T-helper 2 cell treated with Interferon-gamma antibody and Interleukin-4, amounts not matched to agents 5 μg/mL and 100 μg/mL, for 36 hours (primary cell): ENCODE data around the gene PPP1R36.

Experiments used
- DNase-seq: peaks from one replicate; pipeline ENCODE4 v3.0.0; 2021; ENCODE audit warnings: low spot score
- H3K27ac Mint-ChIP-seq: one replicate; pipeline ENCODE4 v1.8.0; 2021; ENCODE audit warnings: mild to moderate bottlenecking, mixed read lengths
- H3K27me3 Mint-ChIP-seq: one replicate; pipeline ENCODE4 v1.8.0; 2021; ENCODE audit warnings: low read depth, mixed read lengths
- H3K36me3 Mint-ChIP-seq: one replicate; pipeline ENCODE4 v1.8.0; 2021; ENCODE audit warnings: low read depth, mixed read lengths
- H3K4me1 Mint-ChIP-seq: one replicate; pipeline ENCODE4 v1.8.0; 2021; ENCODE audit warnings: low read depth, mixed read lengths
- H3K4me3 Mint-ChIP-seq: one replicate; pipeline ENCODE4 v1.8.0; 2022; ENCODE audit warnings: mild to moderate bottlenecking, moderate library complexity, mixed read lengths
- H3K9me3 Mint-ChIP-seq: one replicate; pipeline ENCODE4 v1.8.0; 2021; ENCODE audit warnings: mixed read lengths

PPP1R36 gene, protein sequence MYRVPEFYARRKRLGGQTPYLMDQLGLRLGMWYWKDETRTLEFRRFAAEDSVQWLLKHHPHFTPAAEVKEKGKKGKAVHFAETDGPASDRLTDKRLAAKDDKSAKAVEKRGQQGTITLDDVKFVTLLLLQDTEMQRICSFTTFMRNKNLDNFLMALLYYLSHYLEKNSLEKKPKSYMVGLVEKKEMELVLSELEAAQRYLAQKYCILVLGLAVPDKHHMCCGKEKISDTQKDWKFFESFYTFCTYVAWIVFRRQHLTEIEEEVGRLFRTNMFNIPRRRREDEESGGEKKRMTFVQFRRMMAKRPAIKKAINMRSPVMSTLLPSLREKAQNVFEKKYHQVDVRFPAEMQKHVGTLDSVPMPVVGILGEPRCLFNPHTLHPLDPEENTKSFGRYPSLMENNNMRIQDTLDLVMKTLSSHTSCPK

DNA sequence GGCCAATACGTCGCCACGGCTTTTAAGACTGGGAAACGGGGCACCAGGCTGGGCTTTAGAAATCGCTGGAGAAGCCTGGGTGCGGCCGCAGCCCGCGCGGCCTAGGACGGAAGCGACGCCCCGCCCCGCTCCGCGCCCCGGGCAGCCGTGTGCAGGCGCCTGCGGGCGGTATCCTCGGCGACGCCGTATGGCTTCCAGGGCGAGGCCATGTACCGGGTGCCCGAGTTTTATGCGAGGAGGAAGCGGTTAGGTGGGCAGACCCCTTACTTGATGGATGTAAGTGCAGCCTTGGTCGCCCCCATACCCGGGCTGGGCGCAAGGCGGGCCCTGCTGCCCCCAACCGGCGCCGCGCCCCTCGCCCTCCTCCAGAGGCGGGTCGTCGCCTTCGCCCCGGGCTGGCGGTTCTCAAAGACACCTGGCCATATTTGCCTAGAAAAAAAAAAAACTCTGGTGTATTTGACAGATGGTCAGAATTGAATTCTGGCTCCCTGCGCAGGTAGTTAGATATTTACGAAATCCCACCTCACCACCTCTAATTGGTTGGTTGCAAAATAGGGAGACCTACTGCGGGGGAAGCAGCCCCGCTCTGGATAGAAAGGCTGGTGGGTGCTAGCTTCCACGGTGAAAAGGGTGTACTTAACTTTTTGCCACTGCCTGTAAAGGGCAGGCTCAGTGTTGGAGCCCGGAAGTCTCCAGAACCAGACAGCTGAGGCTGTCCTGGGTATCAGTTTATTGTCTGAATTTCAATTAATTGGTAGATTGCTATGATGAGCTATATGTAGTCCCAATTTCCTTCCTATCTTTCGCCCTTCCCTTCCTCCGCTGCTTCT lies at the start of gene PPP1R36:
PPP1R36 (plus strand) TSS at position 171 of the 830 bp plus-strand sequence; CDS start at position 208, 37 bp downstream.
- peak; percentile 39 for DNase-seq
- Mint-ChIP-seq H3K4me3 (peak within 1 kb of the TSS; percentile 77), H3K9me3 (no peaks in the 10 kb centered on the region), H3K27ac (no peak within 1 kb of the TSS), H3K27me3 (peaks cover 46% of the 10 kb centered on the region), H3K4me1 (peaks cover 14% of the 10 kb centered on the region), H3K36me3 (no peaks in the 10 kb centered on the region)

DNA sequence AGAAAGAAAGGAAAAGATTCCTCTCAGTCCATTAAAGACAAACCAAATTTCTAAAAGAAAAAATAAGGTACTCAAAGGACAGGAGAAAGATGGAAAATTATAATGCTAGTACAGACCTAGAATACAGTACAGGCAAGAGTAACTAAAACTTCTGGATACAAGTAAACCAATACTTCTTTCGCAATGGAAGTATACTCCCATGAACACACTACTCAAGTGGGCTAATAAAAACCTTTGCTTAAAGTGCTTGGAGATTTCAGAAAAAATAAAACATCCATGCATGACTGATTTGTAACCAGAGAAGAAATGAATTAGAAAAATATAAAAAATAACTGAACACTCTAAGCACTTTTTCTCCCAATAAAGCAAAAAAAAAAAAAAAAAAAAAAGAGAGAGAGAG lies 49.7 kb upstream of the PPP1R36 start:
- H3K27ac Mint-ChIP-seq = peak overlapping the region; percentile 79
- H3K36me3 Mint-ChIP-seq = peaks cover 45% of the 10 kb centered on the region
- DNase-seq = no peak
- peak overlapping the region; percentile 97 for H3K4me3 Mint-ChIP-seq
- peaks cover 40% of the 10 kb centered on the region for H3K4me1 Mint-ChIP-seq
- H3K9me3 Mint-ChIP-seq = no peaks in the 10 kb centered on the region
- H3K27me3 Mint-ChIP-seq = peaks cover 1% of the 10 kb centered on the region

DNA sequence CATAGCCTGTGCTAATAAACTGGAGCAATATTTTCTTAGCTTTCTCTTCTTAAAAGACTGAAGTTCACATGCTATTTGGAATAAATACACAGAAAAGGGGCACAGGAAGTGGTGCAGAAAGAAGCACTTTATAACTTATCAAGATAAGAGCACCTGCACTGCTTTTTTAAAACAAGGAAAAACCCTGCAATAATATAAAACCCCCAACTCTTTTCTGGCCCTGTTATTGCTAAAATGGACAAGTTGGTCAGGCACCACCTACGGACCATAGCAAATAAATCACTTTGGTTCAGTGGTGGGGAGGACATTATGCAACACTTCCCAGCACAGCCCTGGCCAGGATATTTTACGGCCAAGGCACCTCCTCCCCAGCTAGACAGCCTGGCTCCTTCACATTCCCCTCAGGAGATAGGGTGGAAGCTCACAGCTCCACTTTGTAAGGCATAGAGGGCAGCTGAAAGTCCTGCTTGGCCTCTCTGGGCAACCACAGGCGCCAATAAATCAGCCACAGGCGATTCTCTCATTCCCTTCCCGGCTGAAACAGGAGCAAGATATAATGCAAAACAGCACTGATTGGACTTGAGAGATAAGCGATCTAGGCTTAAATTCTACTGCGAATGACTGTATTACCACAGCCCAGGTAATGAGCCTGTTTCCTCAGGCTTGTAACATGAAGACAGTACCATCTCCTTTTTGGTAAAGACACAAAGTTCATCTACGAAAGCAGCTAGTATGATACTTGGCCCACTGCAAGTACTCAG lies 48.2 kb upstream of the PPP1R36 start:
- Mint-ChIP-seq H3K36me3 (peaks cover 48% of the 10 kb centered on the region), H3K27me3 (peaks cover 2% of the 10 kb centered on the region), H3K4me1 (peaks cover 44% of the 10 kb centered on the region), H3K9me3 (no peaks in the 10 kb centered on the region), H3K27ac (peak overlapping the region; percentile 98), H3K4me3 (peak overlapping the region; percentile 97)
- DNase-seq = no peak

DNA sequence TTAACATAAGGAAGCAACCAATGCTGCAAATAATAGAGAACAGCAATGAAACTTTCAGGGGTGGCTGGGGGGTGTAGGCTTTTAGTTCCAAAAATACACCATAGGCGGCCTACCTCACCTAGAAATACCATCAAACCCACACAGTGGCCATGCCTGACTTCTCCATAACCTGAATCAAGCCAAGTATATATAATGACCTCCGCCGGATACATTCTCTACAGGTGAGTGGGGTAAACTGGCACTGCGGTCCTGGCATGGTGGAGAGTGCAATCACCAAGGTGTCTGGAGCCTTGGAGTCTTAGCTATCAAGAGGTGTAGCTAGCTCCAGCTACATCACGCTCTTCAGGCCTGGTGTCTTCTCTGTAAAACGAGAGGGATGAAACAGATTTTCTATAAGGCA lies 47.3 kb upstream of the PPP1R36 start:
- Mint-ChIP-seq H3K9me3 (no peaks in the 10 kb centered on the region), H3K27ac (peak overlapping the region; percentile 98), H3K27me3 (peaks cover 2% of the 10 kb centered on the region), H3K4me1 (peaks cover 44% of the 10 kb centered on the region), H3K4me3 (peak overlapping the region; percentile 97), H3K36me3 (peaks cover 51% of the 10 kb centered on the region)
- no peak for DNase-seq

DNA sequence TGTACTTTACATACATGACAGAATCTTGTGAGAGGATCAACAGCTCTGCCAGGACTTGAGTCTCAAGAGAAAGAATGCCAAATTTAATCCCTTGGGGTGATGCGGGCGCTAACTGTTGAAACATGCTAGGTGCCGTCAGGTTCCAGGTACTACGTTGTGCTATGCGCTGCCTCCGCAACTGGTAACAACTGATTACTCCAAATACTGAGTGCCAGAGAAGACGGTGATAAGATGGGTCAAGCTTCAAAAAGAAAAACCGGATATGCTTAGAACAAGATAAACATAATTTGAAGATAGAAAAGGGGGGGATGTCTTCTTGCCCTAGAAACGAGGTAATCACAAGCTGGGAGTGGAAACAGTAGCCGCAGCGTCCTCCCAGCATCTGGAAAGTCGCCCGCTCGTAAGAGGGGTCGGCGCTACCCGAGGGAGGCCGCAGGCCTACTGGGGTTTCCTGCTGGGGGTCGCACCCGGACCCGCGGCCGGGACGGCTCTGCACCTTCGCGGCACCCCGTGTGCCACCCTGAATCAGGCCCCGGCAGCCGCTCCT lies 46.8 kb upstream of the PPP1R36 start:
- Mint-ChIP-seq H3K4me3 (peak overlapping the region; percentile 97), H3K27ac (peak overlapping the region; percentile 98), H3K4me1 (peaks cover 46% of the 10 kb centered on the region), H3K27me3 (peaks cover 2% of the 10 kb centered on the region), H3K9me3 (no peaks in the 10 kb centered on the region), H3K36me3 (peaks cover 50% of the 10 kb centered on the region)
- no peak for DNase-seq

DNA sequence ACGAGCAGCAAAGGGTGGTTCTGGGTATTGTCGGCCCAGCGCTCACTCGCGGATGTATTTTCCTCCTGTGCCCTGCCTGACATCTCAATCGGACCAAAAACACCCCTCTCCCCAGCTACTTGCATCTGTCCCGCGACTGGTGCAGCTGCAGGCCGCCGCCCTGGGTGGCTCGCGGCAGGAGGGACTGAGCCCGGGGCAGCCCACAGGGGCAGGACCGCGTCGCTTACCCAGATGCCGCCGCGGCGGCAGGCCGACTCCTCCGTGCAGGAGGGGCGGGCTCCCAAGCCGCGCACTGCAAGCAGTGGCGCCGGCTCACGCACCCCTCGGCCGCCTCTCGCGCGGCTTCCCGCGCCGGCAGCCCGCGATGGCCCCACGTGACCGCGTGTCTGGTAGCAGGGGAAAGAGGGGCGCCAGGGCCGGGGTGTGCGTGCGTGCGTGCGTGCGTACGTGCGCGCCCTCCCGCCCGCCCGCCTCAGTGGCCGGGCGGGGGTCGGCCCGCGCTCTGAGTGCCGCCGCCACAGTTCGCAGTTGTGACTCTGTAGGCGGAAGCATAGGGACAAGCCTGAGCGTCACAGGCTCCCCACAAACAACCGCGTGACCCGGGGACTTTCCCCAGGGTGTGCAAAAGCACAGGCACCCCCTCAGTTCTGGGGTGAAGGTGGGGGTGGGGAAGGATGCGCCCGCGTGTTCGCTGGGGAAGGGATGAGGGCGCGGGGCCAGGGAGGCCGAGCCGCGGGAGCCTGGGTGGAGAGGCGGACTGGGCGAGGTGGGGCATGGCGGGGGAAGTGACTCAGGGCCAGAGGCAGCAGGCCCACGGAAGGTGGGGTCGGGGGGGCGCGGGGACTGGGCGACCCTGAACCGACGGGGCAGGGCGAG lies 46.1 kb upstream of the PPP1R36 start, which contains the start of gene ZBTB25:
ZBTB25 (minus strand) TSS at position 405 of the 876 bp plus-strand sequence. CDS start 13,305 bp downstream, outside the sequence.
- H3K4me3 Mint-ChIP-seq = peak within 1 kb of the TSS; percentile 97
- peak within 1 kb of the TSS; percentile 99 for H3K27ac Mint-ChIP-seq
- peaks cover 52% of the 10 kb centered on the region for H3K4me1 Mint-ChIP-seq
- H3K27me3 Mint-ChIP-seq = peaks cover 2% of the 10 kb centered on the region
- peaks cover 48% of the 10 kb centered on the region for H3K36me3 Mint-ChIP-seq
- peak; percentile 94 for DNase-seq
- H3K9me3 Mint-ChIP-seq = no peaks in the 10 kb centered on the region

DNA sequence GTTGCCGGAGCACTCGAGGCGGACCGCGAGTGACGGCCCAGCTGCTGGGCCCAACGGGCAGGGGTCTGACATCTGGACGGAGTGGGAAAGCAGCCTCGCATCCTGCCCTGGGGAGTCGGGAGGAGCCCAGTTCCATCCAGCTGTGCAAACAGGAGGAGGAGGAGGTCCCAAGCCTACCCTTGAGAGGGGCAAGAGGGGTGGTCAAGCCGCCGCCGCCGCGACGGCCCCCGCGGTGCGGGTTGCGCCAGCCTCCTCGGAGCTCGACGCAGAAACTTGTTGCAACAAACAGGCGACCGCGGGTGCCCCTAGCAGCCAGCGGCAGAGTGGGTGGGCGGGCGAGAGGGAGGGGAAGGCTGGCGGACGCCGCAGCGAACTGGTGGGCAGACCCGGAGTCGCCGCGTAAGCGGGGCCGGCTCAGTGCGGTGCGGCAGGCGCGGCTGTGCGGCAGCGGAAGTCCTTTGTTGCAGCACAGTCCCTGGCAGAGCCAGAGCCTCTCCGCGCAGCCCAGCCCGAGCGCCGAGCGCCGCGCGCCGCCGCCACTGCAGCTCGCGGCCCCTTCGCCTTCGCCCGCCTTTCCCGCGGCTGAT lies 45.4 kb upstream of the PPP1R36 start, which contains the start of gene ZBTB1:
ZBTB1 (plus strand) TSS at position 461 of the 587 bp plus-strand sequence. CDS start 16,735 bp downstream, outside the sequence.
- peaks cover 59% of the 10 kb centered on the region for H3K4me1 Mint-ChIP-seq
- peak within 1 kb of the TSS; percentile 100 for H3K27ac Mint-ChIP-seq

DNA sequence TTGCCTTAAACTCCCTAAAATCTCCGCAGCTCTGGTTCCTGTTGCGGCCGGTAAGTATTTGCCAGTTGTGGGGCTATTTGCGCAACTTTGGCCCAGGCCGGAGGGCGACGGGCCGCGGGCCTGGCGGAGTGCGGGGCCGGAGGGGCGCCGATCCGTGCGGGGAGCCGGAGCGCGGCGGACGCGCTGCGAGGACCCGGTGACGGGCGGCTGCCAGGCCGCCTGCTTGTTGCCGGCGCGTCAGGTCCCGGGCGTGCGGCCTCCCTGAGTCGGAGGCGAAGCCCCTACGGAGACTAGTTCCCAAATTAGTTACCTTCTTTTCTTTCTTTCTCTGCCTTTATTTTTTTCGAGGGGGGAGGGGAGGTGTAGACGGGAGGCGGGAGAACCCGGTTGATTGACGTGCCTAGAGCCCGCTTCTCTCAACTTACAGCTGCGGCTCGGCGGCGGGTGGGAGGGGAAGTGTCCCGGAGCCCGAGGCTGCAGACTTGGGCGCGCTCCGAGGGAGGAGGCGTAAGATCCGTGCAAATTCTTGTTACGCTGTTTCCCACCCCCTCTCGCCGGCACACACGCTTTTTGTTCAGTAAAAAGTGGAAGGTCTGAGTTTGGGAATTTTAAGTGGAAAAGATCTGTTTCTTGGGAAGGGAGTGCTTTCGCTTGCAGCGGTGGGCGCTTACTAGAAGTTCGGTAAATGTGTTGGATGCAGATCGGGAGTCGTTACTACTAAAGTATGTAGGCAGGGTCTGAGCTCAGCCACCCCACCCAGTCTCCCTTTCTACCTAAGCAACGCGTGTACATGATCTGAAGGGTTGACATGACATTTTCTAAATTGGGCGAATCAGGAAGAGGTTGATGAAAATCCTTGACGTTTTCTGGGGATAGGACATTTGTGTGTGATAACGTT lies 44.6 kb upstream of the PPP1R36 start:
- peak; percentile 78 for DNase-seq
- H3K4me3 Mint-ChIP-seq = peak overlapping the region; percentile 94
- H3K27ac Mint-ChIP-seq = peak overlapping the region; percentile 100
- peaks cover 40% of the 10 kb centered on the region for H3K36me3 Mint-ChIP-seq
- peaks cover 2% of the 10 kb centered on the region for H3K27me3 Mint-ChIP-seq
- peaks cover 59% of the 10 kb centered on the region for H3K4me1 Mint-ChIP-seq
- H3K9me3 Mint-ChIP-seq = no peaks in the 10 kb centered on the region

More for the DNA sequence above, 45.4 kb upstream of the PPP1R36 start, which contains the start of gene ZBTB1:
- Mint-ChIP-seq H3K9me3 (no peaks in the 10 kb centered on the region), H3K27me3 (peaks cover 2% of the 10 kb centered on the region), H3K36me3 (peaks cover 46% of the 10 kb centered on the region), H3K4me3 (peak within 1 kb of the TSS; percentile 94)
- peak; percentile 86 for DNase-seq

DNA sequence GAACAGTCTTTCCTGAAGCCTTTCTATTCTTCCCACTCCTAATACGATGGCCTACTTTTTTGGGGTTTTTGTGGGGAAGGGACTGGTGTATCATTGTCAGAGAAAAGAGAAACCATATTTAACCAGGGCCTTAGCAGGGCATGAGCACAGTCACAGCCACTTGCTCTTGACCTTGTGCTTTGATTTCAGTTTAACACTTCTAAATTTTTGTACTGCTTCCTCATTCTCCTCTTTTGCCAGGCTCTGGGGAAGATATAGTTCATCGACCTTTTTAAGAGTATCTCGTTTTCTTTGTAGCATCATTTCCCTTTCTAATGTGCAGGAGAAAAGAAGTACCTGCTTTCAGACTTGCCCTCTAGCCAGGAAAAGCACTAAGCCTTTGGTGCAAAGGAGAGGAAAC lies 43.0 kb upstream of the PPP1R36 start:
- peaks cover 2% of the 10 kb centered on the region for H3K27me3 Mint-ChIP-seq
- no peak for DNase-seq
- H3K36me3 Mint-ChIP-seq = peaks cover 42% of the 10 kb centered on the region
- H3K4me1 Mint-ChIP-seq = peaks cover 63% of the 10 kb centered on the region
- no peaks in the 10 kb centered on the region for H3K9me3 Mint-ChIP-seq
- H3K4me3 Mint-ChIP-seq = peak overlapping the region; percentile 94
- H3K27ac Mint-ChIP-seq = peak overlapping the region; percentile 100

DNA sequence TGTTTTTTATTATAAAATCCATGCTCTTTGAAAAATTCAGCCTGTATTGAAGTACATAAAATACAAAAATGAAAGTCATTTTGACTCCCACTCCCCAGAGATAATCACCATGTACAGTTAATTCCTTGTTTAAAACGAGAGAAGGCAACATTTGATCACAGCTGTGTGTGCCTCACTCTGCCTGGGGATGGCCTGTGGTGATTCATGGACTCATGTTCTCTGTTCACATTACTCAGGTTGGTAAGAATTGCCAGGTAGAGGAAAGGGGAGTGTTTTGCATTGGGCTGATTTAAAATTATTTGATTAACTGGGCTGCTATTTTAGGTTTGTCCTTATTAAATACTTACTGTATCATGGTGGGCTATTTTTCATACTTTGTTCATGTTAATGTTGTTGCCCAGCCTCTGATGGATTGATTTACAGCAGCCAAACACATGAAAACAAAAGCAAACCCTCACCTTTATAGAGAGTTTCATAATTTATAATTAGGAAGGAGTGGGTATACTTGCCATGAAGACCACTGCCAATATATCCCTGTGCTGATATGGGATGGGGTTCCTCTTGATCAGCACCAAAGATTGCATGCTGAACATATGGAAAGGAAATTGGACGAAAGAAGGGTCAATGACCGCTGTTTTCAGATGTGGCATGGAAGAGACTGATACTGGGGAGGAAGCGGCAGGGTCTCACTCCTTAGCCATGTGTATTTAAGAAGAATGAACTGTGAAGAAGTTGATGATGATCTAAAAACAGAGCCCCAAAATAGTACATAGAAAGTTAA lies 42.2 kb upstream of the PPP1R36 start:
- peaks cover 2% of the 10 kb centered on the region for H3K27me3 Mint-ChIP-seq
- DNase-seq = peak; percentile 52

More for the DNA sequence above, 42.2 kb upstream of the PPP1R36 start:
- Mint-ChIP-seq H3K4me1 (peaks cover 60% of the 10 kb centered on the region), H3K27ac (peak overlapping the region; percentile 100), H3K9me3 (no peaks in the 10 kb centered on the region), H3K36me3 (peaks cover 36% of the 10 kb centered on the region), H3K4me3 (peak overlapping the region; percentile 94)
